IPS-18c (cell line): ENCODE results near the gene LARP1B.

Experiments used
- H3K4me3 ChIP-seq: 2 replicates; pipeline ENCODE4 v1.7.0; 2013; ENCODE audit warnings: low read depth, mild to moderate bottlenecking, low read length, moderate library complexity; ENCODE audit not compliant: insufficient read depth
- H3K9me3 ChIP-seq: one replicate; pipeline ENCODE4 v1.6.1; 2013; ENCODE audit warnings: mild to moderate bottlenecking, low read length, moderate library complexity; ENCODE audit not compliant: control insufficient read depth, insufficient read depth

LARP1B gene

DNA sequence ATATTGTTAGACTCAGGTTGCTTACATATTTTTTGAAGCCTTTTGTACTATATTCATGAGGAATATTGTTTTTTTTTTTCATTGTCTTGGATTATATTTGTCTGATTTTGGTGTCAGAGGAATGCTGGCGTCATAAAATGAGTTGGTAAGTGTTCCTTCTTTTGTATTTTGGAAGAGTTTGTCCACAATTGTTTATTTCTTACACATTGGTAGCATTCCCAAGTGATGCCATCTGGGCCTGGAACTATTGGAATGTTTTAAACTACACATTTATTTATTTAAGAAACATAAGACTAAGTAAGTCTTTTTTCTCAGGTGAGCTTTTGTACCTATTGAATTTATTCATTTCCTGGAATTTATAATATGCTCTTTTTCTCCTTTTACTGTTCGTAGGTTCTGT, 107.6 kb downstream of the LARP1B start:
- Histone ChIP-seq H3K4me3 (no peak overlapping the region), H3K9me3 (no peaks in the 10 kb centered on the region)

DNA sequence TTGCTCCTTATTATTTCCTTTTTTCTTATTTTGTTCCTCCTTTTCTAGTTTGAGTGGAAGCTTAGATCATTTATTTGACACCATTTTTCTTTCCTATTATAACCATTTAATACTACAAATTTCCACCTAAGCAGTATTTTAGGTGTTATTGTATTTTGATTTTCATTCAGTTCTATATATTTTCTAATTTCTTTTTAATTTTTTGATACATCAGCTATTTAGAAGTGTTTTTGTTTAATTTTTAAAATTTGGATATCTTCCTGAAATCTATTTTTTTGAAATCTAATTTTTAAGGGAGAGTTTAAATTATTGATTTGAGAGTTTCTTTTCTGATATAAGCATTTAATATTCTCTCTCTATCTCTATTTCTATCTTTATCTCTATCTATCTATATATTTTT, 108.1 kb downstream of the LARP1B start:
- H3K4me3 ChIP-seq, result no peak overlapping the region
- no peaks in the 10 kb centered on the region for H3K9me3 ChIP-seq

DNA sequence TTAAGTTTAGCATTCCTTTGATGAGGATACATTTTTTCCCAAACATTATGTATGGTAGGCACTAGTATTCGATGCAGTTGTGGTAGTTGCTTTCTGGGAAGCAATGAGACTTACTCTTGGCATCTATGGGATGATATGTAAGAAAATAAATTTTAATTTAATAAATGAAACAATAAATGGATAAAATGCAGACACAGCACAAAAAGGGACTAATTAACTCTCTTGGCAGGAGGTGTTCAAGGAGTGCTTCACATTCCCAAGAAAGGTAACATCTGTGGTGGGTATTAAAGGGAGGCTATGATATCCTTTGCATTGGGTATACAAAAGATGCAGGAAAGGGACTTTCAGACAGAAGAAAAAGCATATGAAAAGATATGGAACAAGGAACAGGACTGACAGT, 115.5 kb downstream of the LARP1B start:
- H3K4me3 ChIP-seq, result no peak overlapping the region
- no peaks in the 10 kb centered on the region for H3K9me3 ChIP-seq

DNA sequence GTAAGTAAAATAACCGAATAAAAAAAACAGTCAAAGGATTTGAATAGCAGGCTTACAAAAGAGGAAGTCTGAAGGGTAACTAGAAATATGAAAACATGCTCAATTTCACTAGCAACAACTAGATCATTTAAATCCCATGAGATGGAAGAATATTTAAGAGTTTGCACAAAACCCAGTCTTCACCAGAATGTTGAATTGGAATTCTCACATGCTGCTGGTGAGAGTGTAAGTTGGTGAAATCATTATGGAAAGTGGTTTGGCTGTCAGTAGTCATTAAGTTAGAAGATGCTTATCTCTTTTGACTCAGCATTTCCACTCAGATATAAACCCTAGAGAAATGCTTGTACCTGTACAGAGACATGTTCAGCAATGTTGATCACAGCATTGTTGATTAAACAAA, 116.4 kb downstream of the LARP1B start:
- H3K9me3 ChIP-seq, result no peaks in the 10 kb centered on the region
- no peak overlapping the region for H3K4me3 ChIP-seq

DNA sequence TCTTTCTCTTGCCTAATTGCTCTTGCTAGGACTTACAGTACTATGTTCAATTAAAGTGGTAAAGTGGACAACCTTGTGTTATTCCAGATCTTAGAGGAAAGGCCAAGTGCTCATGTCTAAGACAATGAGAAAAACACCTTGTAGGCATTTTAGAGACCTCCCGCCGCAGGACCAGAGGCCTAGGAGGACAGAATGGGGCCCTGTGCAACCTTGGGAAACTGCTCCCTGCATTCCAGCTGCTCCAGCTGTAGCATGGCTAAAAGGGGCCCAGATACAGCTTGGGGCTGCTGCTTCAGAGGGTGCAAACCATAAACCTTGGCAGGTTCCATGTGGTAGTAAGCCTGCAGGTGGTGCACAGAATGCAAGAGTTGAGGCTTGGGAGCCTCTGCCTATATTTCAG, 125.5 kb downstream of the LARP1B start:
- no peaks in the 10 kb centered on the region for H3K9me3 ChIP-seq
- H3K4me3 ChIP-seq, result no peak overlapping the region

DNA sequence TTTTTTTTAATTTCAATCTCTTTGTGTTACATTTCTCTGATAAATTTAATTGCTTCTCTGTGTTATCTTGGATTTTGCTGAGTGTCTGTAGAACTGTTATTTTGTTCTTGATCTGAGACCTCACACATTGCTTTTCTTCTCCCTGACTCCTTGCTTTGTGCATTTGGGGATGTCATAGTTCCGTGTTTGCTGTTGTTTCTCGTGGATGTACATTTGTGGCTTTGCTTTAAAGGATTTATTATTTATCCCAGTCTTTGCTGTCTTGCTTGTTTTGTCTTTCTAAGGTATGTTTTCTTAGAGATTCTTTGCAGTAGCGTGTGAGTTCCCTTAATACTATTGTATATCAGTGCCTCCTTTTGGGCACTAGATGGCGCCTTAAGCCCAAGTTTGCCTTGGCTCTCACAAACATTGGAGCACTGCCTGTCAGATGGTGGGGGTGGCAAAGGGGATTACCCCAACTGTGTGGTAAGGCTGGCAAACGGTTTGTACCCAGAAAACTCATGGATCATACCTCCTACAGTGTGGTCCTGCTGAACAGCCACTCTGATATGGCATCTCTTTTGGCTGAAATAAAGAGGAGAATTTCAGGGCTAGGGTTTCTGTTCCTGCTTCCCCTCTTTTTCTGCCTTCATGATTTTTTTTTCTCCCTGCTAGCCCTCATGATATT, 130.1 kb downstream of the LARP1B start:
- Histone ChIP-seq H3K9me3 (no peaks in the 10 kb centered on the region), H3K4me3 (no peak overlapping the region)

DNA sequence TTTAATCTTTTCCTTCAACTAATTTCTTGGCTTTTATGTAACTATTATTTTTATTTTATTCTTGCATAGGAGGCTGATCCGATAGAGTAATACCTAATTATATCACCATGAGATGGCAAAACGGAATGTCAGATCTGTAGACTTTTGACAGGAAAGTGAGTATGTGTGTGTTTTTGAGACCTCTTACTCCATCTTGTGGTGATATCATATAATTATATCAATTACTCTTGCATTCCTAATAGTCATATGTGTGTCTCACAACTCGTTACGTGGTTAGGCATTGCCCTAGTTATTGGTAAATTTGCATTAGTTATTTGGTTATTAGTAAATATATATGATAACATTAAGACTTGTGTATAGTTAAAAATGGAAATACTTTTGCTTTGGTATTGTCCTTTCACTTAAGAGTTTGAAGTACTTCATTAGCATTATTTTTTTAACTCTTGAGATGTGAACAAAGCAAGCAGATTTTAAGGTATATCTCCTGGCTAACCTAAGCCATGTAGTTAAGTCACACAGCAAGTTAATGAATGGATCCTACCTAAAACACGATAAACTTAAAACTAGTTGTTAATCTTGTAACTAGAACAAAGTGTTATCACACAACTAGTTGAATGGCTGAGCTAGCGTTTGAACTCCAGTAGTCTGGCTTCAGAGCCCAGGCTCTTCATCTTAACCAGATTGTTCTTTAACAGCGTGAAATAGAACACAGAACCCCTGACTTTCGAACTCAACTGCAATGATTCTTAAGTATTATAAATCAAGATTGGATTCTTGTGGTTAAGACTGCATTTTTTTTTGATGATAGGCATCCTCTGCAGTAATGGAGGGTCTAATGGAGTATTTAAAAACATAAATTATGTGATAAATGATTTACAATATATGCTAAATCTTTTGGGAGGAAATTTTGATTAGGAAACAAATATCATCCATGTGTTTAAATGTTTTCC, 159.4 kb downstream of the LARP1B start:
- H3K4me3 ChIP-seq, result no peak overlapping the region
- no peaks in the 10 kb centered on the region for H3K9me3 ChIP-seq

DNA sequence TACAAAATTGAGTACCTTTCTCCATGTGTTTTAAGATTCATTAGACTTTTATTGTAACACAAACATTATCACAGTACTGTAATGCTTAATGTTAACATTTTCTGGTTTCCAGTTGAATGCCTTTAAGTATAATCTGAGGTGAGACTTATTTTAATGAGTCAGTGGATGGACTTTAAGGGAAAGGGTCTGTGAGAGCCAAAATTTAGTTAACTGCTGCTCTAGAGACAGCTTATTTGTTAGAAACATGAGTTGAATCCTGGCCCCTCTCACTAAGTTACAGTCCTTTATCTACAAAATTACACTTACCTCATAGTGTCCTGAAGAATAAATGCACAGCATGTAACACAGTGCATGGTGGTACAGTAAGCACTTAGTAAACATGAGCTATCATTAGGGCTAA, 160.5 kb downstream of the LARP1B start:
- H3K4me3 ChIP-seq, result no peak overlapping the region
- H3K9me3 ChIP-seq, result no peaks in the 10 kb centered on the region

DNA sequence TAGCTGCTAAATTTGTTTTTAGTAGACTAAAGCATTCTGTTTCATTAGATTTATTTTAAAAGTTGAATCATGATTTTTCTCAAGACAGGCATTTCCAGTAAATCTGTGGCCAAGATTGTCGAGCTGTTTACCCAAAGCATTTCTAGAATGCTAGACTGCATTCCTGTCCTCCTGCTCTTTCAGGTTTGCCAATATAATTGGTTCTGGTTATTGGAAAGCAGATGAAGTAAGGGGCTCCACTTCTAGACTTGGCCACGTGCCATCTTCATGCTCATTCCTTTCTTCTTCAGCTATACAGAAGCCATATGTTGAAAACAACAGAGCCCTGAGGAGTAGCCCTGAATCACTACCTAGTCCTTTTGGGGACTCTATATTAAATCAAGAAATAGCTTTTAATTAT, 164.0 kb downstream of the LARP1B start:
- Histone ChIP-seq H3K4me3 (no peak overlapping the region), H3K9me3 (no peaks in the 10 kb centered on the region)

DNA sequence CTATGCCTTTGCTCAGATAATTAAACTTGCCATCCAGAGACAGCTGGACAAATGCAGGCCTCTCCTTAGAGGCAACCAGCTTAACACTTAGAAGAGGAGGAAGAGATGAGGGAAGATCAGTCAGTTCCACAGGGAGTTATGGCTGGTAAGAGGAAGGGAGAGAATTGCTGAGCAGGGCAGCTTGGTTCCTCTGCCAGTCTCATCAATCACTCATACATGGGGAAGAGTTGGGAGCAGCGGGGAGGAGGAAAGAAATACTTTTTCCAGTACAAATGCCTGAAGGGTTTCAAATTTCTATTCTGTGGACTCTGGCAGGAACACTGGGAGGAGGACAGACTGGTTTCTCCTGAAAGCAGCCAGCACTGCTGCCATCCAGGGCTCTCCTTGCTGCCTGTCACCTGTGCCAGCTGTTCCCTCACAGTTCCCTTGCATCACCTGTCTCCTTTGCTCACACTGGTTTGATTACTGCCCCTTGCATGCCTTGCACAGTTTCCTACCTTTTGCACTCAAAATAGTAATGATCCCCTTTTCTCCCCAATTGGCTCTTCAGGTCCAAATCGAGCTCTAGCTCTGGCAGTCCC, 167.0 kb downstream of the LARP1B start:
- H3K4me3 ChIP-seq, result no peak overlapping the region
- H3K9me3 ChIP-seq, result no peaks in the 10 kb centered on the region

DNA sequence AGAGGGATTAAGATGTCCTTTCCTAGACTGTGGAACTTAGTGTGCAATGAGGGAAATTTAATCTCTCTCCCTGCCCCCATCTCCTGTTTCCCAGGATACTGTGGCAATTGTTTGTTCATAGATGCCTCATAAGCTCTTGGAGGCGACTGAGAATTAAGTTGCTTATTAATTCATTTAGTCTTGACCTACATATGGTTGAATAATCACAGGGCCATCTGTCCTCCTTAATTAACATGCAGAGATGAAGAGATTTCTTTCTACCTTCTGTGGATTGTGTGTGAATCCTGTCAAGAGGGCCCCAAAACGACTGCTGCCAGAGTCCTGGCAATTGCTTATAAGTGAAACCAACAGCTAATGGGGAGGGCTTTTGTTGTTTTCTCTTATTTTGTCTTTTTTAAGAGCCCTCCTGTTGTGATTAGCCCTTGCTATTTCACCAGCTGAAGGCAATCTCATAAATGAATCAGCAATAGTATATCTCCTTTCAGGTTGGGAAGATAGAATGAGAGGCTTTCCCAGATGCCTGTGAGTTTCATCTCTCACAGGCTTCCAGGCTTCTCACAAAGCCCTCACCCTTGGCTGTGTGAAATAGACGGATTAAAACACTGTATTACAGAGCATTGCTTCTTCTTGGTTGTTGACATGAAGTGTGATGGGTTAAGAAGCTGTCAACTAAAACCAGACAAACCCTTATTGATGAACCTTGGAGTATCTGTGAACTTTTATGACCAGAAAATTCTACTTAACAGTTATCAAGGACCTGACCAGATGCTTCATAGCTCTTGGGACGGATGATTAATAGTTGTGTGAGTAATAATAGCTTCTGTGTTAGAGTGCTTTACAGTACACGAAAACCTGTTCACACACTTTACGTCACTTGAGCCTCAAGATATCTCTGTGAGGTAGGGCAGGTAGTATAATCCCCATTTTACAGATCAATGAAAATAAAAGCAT, 168.0 kb downstream of the LARP1B start:
- Histone ChIP-seq H3K9me3 (no peaks in the 10 kb centered on the region), H3K4me3 (no peak overlapping the region)

DNA sequence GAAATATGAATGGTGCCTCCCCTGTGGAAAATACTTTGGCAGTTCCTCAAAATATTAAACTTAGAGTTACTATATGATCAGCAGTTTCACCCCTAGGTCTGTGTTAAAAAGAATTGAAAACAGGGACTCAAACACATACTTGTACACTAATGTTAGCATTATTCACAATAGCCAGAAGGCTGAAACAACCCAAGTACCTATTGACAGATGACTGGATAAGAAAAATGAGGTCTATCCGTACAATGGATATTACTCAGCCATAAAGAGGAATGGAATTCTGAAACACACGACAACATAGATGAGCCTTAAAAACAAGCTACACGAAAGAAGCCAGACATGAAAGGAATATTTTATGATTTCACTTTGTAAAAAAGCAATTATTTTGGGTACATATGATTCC, 171.6 kb downstream of the LARP1B start:
- Histone ChIP-seq H3K9me3 (peaks cover 2% of the 10 kb centered on the region), H3K4me3 (no peak overlapping the region)

DNA sequence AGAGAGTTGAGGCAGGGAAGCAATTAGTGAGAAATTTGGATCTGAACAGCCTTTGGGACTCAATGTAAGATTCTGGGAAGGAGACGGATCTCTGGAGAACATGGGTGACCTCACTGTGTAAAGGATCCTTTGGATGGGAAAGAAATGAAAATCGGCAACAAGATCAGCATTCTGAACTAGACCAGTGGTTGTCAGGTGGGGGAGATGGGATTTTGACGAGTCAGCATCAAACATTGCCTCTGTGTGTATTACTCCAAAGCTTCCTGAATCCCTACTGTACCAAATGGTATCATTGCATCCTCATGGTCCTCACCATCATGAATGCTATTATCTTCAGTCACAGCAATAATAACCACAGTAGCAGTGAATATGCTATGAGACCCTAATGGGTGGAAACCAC, 173.7 kb downstream of the LARP1B start:
- Histone ChIP-seq H3K4me3 (no peak overlapping the region), H3K9me3 (peaks cover 2% of the 10 kb centered on the region)

DNA sequence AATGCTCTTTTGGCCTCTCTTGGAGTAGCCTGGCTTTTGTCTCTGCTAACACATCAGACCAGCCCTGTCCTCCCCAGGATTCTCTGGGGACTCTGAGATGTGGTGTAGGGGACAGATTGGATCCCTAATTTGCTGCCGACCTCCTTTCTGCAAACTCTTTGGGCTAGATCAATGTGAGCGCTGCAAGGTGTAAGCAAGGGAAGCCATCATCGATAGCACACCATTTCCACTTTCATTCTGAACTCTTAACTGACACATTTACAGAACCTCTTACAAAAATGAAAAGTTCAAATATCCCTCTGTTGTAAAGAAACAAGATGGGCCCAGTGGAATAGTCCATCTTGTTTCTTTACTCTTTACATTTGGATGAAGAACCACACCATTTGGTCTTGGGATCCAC, 179.9 kb downstream of the LARP1B start:
- Histone ChIP-seq H3K4me3 (no peak overlapping the region), H3K9me3 (peaks cover 5% of the 10 kb centered on the region)

DNA sequence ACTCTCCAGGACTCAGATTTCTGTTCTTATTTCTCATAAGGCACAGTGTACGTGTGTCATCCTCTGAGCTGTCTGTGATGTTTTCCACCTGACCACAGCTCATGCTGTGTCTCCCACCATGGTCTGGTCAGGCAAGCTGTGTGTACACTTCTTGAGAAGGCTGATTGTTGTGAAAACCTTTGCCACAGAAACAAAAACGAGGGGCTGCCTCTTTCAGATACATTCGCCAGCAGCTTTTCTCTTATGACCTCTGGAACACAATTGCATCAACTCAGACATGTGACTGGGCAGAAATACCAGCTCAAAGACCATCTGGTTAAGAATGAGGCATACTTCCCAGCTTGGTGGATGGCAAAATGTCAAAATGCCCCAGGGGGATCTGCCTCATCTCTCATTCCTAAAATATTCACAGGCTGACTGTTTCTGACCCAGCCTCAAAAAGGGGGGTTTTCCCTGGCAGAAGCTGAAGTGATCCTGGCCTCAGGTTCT, 180.4 kb downstream of the LARP1B start:
- H3K9me3 ChIP-seq, result peaks cover 5% of the 10 kb centered on the region
- H3K4me3 ChIP-seq, result no peak overlapping the region

DNA sequence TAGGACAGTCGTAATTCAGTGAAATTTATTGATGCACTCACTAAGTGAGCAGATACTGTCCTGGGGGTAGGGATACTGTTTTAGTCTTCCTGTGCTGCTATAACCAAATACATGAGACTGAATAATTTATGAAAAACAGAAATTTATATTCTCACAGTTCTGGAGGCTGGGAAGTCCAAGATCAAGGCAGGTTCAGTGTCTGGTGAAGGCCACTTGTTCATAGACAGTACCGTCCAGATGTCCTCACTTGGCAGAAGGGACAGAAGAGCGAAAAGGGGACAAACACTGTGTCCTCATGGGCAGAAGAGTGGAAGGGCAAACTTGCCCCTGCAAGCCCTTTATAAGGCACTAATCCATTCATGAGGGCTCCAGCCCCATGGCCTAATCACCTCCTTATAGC, 180.9 kb downstream of the LARP1B start:
- H3K9me3 ChIP-seq, result peaks cover 7% of the 10 kb centered on the region
- H3K4me3 ChIP-seq, result no peak overlapping the region

DNA sequence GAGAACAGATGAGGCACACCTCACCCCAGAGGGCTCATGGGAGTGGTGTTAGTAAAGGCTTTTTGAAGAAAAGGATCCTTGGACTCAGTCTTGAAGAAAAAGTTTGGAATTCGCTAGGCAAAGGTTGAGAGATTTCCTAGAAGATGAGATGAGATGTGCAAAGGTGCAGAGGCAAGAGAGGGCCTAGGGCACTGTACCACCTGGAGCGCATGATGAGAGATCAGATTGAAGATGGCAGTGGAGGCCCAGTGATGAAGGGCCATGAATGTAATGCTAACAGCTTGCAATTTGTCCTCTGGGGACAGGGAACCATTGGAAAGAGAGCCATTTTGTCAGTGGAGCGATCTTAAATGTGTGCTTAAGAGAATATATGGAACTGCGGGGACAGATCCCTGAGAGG, 181.5 kb downstream of the LARP1B start:
- peaks cover 7% of the 10 kb centered on the region for H3K9me3 ChIP-seq
- H3K4me3 ChIP-seq, result no peak overlapping the region
